ENCODE results near the gene LTB4R2. TPM values are rescaled to one million over a fixed set of nuclear protein-coding genes. Genes with fewer than 3 reads are reported as not detected.

LTB4R2 gene
- total and polyA plus RNA-seq, 2 experiments from 2014 or later = 0.40 to 12.6 TPM

DNA sequence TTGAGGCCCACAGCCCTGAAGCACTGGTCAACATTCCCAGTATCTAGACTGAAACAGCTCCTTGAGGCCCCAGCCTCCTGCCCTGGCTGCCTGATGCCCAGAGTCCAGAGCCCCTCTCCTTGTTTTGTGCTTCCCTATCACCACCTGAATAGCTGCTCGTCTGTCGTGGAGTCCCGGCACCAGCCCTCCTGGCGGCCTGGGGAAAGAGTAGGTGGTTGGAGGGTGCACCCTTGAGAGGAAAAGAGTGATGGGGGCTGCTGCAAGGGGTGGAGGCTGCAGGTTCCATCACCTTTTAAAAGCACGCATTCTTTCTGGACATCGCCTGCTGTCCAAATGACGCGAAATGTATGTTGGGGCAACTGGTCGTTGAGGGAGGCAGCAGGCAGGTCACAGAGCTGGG, 41.7 kb upstream of the LTB4R2 start:
- H3K4me2 ChIP-seq = no peak overlapping the region
- no peak overlapping the region for H3K27ac Mint-ChIP-seq
- no peaks in the 10 kb centered on the region for H3K9me2 ChIP-seq (ENCODE audit: insufficient read depth)
- H3K36me3 ChIP-seq (ENCODE audit: insufficient read depth) = no peaks in the 10 kb centered on the region
- H3K27me3 Mint-ChIP-seq (ENCODE audit: insufficient read depth, low read depth, poor library complexity) = peaks cover 7% of the 10 kb centered on the region
- no peaks in the 10 kb centered on the region for H3K27me3 ChIP-seq (ENCODE audit: insufficient read depth)
- no peak for TF ChIP-seq ZNF114 (CRISPR knock-in tag; IDR thresholded peaks at IDR 0.05)
- TF ChIP-seq, protein P1, sequence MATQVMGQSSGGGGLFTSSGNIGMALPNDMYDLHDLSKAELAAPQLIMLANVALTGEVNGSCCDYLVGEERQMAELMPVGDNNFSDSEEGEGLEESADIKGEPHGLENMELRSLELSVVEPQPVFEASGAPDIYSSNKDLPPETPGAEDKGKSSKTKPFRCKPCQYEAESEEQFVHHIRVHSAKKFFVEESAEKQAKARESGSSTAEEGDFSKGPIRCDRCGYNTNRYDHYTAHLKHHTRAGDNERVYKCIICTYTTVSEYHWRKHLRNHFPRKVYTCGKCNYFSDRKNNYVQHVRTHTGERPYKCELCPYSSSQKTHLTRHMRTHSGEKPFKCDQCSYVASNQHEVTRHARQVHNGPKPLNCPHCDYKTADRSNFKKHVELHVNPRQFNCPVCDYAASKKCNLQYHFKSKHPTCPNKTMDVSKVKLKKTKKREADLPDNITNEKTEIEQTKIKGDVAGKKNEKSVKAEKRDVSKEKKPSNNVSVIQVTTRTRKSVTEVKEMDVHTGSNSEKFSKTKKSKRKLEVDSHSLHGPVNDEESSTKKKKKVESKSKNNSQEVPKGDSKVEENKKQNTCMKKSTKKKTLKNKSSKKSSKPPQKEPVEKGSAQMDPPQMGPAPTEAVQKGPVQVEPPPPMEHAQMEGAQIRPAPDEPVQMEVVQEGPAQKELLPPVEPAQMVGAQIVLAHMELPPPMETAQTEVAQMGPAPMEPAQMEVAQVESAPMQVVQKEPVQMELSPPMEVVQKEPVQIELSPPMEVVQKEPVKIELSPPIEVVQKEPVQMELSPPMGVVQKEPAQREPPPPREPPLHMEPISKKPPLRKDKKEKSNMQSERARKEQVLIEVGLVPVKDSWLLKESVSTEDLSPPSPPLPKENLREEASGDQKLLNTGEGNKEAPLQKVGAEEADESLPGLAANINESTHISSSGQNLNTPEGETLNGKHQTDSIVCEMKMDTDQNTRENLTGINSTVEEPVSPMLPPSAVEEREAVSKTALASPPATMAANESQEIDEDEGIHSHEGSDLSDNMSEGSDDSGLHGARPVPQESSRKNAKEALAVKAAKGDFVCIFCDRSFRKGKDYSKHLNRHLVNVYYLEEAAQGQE (IDR thresholded peaks at IDR 0.05; ENCODE audit: unreplicated experiment) = no peak
- no peak for TF ChIP-seq STAT1 (IDR thresholded peaks at IDR 0.05; ENCODE audit: unreplicated experiment)
- TF ChIP-seq ZNF331 (CRISPR knock-in tag; IDR thresholded peaks at IDR 0.05; ENCODE audit: low read depth) = no peak
- TF ChIP-seq NANOG (IDR thresholded peaks at IDR 0.05; ENCODE audit: borderline replicate concordance) = no peak
- no peak for TF ChIP-seq CREB1 (CRISPR knock-in tag; IDR thresholded peaks at IDR 0.05; ENCODE audit: low read depth)
- TF ChIP-seq, protein P2, sequence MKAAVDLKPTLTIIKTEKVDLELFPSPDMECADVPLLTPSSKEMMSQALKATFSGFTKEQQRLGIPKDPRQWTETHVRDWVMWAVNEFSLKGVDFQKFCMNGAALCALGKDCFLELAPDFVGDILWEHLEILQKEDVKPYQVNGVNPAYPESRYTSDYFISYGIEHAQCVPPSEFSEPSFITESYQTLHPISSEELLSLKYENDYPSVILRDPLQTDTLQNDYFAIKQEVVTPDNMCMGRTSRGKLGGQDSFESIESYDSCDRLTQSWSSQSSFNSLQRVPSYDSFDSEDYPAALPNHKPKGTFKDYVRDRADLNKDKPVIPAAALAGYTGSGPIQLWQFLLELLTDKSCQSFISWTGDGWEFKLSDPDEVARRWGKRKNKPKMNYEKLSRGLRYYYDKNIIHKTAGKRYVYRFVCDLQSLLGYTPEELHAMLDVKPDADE (IDR thresholded peaks at IDR 0.05) = no peak
- TF ChIP-seq JUNB (IDR thresholded peaks at IDR 0.05; ENCODE audit: unreplicated experiment) = no peak
- no peak for TF ChIP-seq EZH2phosphoT487 (IDR thresholded peaks at IDR 0.05; ENCODE audit: unreplicated experiment)
- TF ChIP-seq POLR2AphosphoS5 (IDR thresholded peaks at IDR 0.05; ENCODE audit: low read depth) = no peak
- TF ChIP-seq, protein P3, sequence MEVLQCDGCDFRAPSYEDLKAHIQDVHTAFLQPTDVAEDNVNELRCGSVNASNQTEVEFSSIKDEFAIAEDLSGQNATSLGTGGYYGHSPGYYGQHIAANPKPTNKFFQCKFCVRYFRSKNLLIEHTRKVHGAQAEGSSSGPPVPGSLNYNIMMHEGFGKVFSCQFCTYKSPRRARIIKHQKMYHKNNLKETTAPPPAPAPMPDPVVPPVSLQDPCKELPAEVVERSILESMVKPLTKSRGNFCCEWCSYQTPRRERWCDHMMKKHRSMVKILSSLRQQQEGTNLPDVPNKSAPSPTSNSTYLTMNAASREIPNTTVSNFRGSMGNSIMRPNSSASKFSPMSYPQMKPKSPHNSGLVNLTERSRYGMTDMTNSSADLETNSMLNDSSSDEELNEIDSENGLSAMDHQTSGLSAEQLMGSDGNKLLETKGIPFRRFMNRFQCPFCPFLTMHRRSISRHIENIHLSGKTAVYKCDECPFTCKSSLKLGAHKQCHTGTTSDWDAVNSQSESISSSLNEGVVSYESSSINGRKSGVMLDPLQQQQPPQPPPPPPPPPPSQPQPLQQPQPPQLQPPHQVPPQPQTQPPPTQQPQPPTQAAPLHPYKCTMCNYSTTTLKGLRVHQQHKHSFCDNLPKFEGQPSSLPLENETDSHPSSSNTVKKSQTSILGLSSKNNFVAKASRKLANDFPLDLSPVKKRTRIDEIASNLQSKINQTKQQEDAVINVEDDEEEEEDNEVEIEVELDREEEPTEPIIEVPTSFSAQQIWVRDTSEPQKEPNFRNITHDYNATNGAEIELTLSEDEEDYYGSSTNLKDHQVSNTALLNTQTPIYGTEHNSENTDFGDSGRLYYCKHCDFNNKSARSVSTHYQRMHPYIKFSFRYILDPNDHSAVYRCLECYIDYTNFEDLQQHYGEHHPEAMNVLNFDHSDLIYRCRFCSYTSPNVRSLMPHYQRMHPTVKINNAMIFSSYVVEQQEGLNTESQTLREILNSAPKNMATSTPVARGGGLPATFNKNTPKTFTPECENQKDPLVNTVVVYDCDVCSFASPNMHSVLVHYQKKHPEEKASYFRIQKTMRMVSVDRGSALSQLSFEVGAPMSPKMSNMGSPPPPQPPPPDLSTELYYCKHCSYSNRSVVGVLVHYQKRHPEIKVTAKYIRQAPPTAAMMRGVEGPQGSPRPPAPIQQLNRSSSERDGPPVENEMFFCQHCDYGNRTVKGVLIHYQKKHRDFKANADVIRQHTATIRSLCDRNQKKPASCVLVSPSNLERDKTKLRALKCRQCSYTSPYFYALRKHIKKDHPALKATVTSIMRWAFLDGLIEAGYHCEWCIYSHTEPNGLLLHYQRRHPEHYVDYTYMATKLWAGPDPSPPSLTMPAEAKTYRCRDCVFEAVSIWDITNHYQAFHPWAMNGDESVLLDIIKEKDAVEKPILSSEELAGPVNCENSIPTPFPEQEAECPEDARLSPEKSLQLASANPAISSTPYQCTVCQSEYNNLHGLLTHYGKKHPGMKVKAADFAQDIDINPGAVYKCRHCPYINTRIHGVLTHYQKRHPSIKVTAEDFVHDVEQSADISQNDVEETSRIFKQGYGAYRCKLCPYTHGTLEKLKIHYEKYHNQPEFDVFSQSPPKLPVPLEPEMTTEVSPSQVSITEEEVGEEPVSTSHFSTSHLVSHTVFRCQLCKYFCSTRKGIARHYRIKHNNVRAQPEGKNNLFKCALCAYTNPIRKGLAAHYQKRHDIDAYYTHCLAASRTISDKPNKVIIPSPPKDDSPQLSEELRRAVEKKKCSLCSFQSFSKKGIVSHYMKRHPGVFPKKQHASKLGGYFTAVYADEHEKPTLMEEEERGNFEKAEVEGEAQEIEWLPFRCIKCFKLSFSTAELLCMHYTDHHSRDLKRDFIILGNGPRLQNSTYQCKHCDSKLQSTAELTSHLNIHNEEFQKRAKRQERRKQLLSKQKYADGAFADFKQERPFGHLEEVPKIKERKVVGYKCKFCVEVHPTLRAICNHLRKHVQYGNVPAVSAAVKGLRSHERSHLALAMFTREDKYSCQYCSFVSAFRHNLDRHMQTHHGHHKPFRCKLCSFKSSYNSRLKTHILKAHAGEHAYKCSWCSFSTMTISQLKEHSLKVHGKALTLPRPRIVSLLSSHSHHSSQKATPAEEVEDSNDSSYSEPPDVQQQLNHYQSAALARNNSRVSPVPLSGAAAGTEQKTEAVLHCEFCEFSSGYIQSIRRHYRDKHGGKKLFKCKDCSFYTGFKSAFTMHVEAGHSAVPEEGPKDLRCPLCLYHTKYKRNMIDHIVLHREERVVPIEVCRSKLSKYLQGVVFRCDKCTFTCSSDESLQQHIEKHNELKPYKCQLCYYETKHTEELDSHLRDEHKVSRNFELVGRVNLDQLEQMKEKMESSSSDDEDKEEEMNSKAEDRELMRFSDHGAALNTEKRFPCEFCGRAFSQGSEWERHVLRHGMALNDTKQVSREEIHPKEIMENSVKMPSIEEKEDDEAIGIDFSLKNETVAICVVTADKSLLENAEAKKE (CRISPR knock-in tag; IDR thresholded peaks at IDR 0.05) = no peak
- TF ChIP-seq, protein P4, sequence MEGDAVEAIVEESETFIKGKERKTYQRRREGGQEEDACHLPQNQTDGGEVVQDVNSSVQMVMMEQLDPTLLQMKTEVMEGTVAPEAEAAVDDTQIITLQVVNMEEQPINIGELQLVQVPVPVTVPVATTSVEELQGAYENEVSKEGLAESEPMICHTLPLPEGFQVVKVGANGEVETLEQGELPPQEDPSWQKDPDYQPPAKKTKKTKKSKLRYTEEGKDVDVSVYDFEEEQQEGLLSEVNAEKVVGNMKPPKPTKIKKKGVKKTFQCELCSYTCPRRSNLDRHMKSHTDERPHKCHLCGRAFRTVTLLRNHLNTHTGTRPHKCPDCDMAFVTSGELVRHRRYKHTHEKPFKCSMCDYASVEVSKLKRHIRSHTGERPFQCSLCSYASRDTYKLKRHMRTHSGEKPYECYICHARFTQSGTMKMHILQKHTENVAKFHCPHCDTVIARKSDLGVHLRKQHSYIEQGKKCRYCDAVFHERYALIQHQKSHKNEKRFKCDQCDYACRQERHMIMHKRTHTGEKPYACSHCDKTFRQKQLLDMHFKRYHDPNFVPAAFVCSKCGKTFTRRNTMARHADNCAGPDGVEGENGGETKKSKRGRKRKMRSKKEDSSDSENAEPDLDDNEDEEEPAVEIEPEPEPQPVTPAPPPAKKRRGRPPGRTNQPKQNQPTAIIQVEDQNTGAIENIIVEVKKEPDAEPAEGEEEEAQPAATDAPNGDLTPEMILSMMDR (conservative IDR thresholded peaks at IDR 0.05; ENCODE audit: low read depth in 2 of 2) = no peak
- TF ChIP-seq EZH2 (IDR thresholded peaks at IDR 0.05; ENCODE audit: low read depth, unreplicated experiment) = no peak
- H2AFZ ChIP-seq = no peak overlapping the region
- peaks cover 11% of the 10 kb centered on the region; the same call in 1 of the 2 replicates for H3F3A ChIP-seq (replicated peaks; ENCODE audit: low read depth)
- no peaks in the 10 kb centered on the region for H4K20me1 ChIP-seq (replicated peaks; ENCODE audit: insufficient read depth)
- peaks cover 11% of the 10 kb centered on the region for H3K4me1 ChIP-seq (ENCODE audit: insufficient read depth)
- ATAC-seq (no peak), DNase-seq (ENCODE audit: low spot score) (no peak)
- no peak overlapping the region for H3K4me3 Mint-ChIP-seq
- no peaks in the 10 kb centered on the region; the same call in 1 of the 2 replicates for H3K79me2 ChIP-seq (replicated peaks; ENCODE audit: insufficient read depth)
- H3K9me3 Mint-ChIP-seq = no peaks in the 10 kb centered on the region; the same call in 2 of the 3 replicates
- H3K36me3 Mint-ChIP-seq (ENCODE audit: low read depth) = peaks cover 6% of the 10 kb centered on the region; the same call in 2 of the 3 replicates
- no peak overlapping the region for H3K4me3 ChIP-seq
- no peak overlapping the region for H3K27ac ChIP-seq (ENCODE audit: low read depth)
- H3K4me1 Mint-ChIP-seq = peaks cover 14% of the 10 kb centered on the region

Data from GM23338 (cell line).